Measurements from ENCODE around the gene CLASP1.
"Not testable (repeated sequence)": the region's sequence is repeated elsewhere in the genome, so short reads cannot be mapped to it uniquely, and the experiment has no call there.

CLASP1 gene

GRCh38 chr2:121331324-121331723 lies 317.9 kb downstream of the CLASP1 start:
- not testable (repeated sequence) for DNase-seq (ENCODE audit: low spot score); FAIRE-seq

- FAIRE-seq (no peak), DNase-seq (ENCODE audit: low spot score) (no peak)
Observed at GRCh38 chr2:121330921-121331320, 318.3 kb downstream of the CLASP1 start.

- FAIRE-seq (no peak), DNase-seq (ENCODE audit: low spot score) (no peak)
Observed at GRCh38 chr2:121329786-121330185, 319.5 kb downstream of the CLASP1 start.

GRCh38 chr2:121326628-121327027 lies 322.6 kb downstream of the CLASP1 start:
- no peak for DNase-seq (ENCODE audit: low spot score)
- no peak for FAIRE-seq

GRCh38 chr2:121324601-121325000 lies 324.7 kb downstream of the CLASP1 start:
- FAIRE-seq (no peak), DNase-seq (ENCODE audit: low spot score) (no peak)

- FAIRE-seq (peak; percentile 32), DNase-seq (ENCODE audit: low spot score) (no peak)
Observed at GRCh38 chr2:121321476-121321875, 327.8 kb downstream of the CLASP1 start.

GRCh38 chr2:121319941-121320340 lies 329.3 kb downstream of the CLASP1 start:
- FAIRE-seq (no peak), DNase-seq (ENCODE audit: low spot score) (no peak)

- DNase-seq (ENCODE audit: low spot score), result no peak
- no peak for FAIRE-seq
Observed at GRCh38 chr2:121316986-121317385, 332.3 kb downstream of the CLASP1 start.

GRCh38 chr2:121313701-121314100 lies 335.6 kb downstream of the CLASP1 start:
- not testable (repeated sequence) for FAIRE-seq; DNase-seq (ENCODE audit: low spot score)

- FAIRE-seq, result peak; percentile 23
- DNase-seq (ENCODE audit: low spot score), result no peak
Observed at GRCh38 chr2:121309801-121310200, 339.5 kb downstream of the CLASP1 start.

GRCh38 chr2:121309323-121309722 lies 339.9 kb downstream of the CLASP1 start:
- FAIRE-seq, result no peak
- DNase-seq (ENCODE audit: low spot score), result no peak

GRCh38 chr2:121307048-121307447 lies 342.2 kb downstream of the CLASP1 start:
- FAIRE-seq (no peak), DNase-seq (ENCODE audit: low spot score) (no peak)

- FAIRE-seq (no peak), DNase-seq (ENCODE audit: low spot score) (no peak)
Observed at GRCh38 chr2:121304941-121305340, 344.3 kb downstream of the CLASP1 start.

- no peak for DNase-seq (ENCODE audit: low spot score)
- no peak for FAIRE-seq
Observed at GRCh38 chr2:121303531-121304263, 345.6 kb downstream of the CLASP1 start.

GRCh38 chr2:121301190-121301589 lies 348.1 kb downstream of the CLASP1 start:
- not testable (repeated sequence) for FAIRE-seq

GRCh38 chr2:121298476-121298875 lies 350.8 kb downstream of the CLASP1 start:
- DNase-seq (ENCODE audit: low spot score), result no peak
- FAIRE-seq, result no peak

More at GRCh38 chr2:121301190-121301589, 348.1 kb downstream of the CLASP1 start:
- DNase-seq (ENCODE audit: low spot score), result not testable (repeated sequence)

GRCh38 chr2:121297866-121298265 lies 351.4 kb downstream of the CLASP1 start:
- not testable (repeated sequence) for DNase-seq (ENCODE audit: low spot score); FAIRE-seq

- DNase-seq (ENCODE audit: low spot score) (peak; percentile 79), FAIRE-seq (peak; percentile 89)
Observed at GRCh38 chr2:121297217-121297830, 351.9 kb downstream of the CLASP1 start.

- DNase-seq (ENCODE audit: low spot score), result no peak
- FAIRE-seq, result no peak
Observed at GRCh38 chr2:121295911-121296650, 353.2 kb downstream of the CLASP1 start.

- FAIRE-seq (peak; percentile 94), DNase-seq (ENCODE audit: low spot score) (no peak)
Observed at GRCh38 chr2:121294881-121295840, 354.1 kb downstream of the CLASP1 start.
